Kidney (tissue), 14 donors: ENCODE results near the gene NLRC5. TPM values are rescaled to one million over a fixed set of nuclear protein-coding genes. Genes with fewer than 3 reads are reported as not detected.

Experiments used
- DNase-seq, 5 donors: peaks; one replicate each; pipeline ENCODE4 v3.0.0-alpha.2; 2013 to 2020
- FAIRE-seq: peaks from 2 replicates; lab custom pipeline; 2012; peaks lifted over from hg19 to GRCh38; lab: Jason Lieb, UNC
- H3K27ac ChIP-seq, 2 donors: one replicate each; pipeline ENCODE4 v1.7.0; 2013; ENCODE audit warnings: low read depth in 2 of 2, low read length in 2 of 2, inconsistent platforms in 1 of 2
- H3K27me3 ChIP-seq: one replicate; pipeline ENCODE4 v1.7.1; 2013; ENCODE audit warnings: low read length, inconsistent platforms; ENCODE audit not compliant: control insufficient read depth, insufficient read depth
- H3K36me3 ChIP-seq, 3 donors: one replicate each; pipeline versions ENCODE4 v1.7.0 to v1.7.1; 2013; ENCODE audit warnings: low read length in 3 of 3, control low read depth in 1 of 3, inconsistent platforms in 1 of 3; ENCODE audit not compliant: insufficient read depth in 3 of 3, control insufficient read depth in 2 of 3
- H3K4me1 ChIP-seq, 3 donors: one replicate each; pipeline versions ENCODE4 v1.7.0 to v1.7.1; 2013; ENCODE audit warnings: low read length in 3 of 3, inconsistent platforms in 1 of 3, low read depth in 1 of 3; ENCODE audit not compliant: control insufficient read depth in 2 of 3, insufficient read depth in 2 of 3
- H3K4me3 ChIP-seq, 3 donors: one replicate each; pipeline versions ENCODE4 v1.7.0 to v1.8.1; 2013; ENCODE audit warnings: low read length in 3 of 3, control low read depth in 1 of 3, inconsistent platforms in 1 of 3
- H3K9ac ChIP-seq, 3 donors: one replicate each; pipeline versions ENCODE4 v1.7.0 to v1.7.1; 2013; ENCODE audit warnings: low read length in 3 of 3, control low read depth in 1 of 3, inconsistent platforms in 1 of 3
- H3K9me3 ChIP-seq, 3 donors: one replicate each; pipeline versions ENCODE4 v1.7.0 to v1.7.1; 2013; ENCODE audit warnings: low read length in 3 of 3, control low read depth in 1 of 3, inconsistent platforms in 1 of 3; ENCODE audit not compliant: control insufficient read depth in 2 of 3, insufficient read depth in 1 of 3
- CTCF ChIP-seq: IDR thresholded peaks from 3 replicates; pipeline ENCODE4 v1.5.1; 2012; ENCODE audit warnings: mild to moderate bottlenecking, moderate library complexity, borderline replicate concordance; ENCODE audit not compliant: insufficient read depth; ENCODE audit errors: extremely low read depth
- intact Hi-C: fragments of 100-400 bp; cut with DNase I; formaldehyde crosslinking; loops from one replicate; pipeline ENCODE4 v1.11.1; 2022
- polyA plus RNA-seq: library from polyadenylated mRNA; stranded (reverse); fragments of 350-450 nt; fragmentation: Illumina TruSeq; extraction: RNeasy Lipid Tissue Mini Kit (QIAGEN cat#74804); gene quantifications from one replicate; pipeline ENCODE4 v1.2.3, GENCODE V29; 2014; ENCODE audit warnings: low read depth, low replicate concordance; ENCODE audit not compliant: insufficient read depth
- total RNA-seq: library from RNA; stranded (reverse); fragmentation: NEBNext Ultra II Directional; extraction: Animal tissue kit (Norgen Biotek cat#: 25700); gene quantifications from one replicate; pipeline ENCODE4 v1.2.1, GENCODE V29; 2021
- donor health status: control.
- donor health status: control.
- donor health status: control.
- donor health status: control.
- donor health status: control.
- donor health status: DM: yes; HTN: yes; CAD: no.
- donor health status: Normal renal cell carcinoma (clear cell type).

Gene NLRC5
- total and polyA plus RNA-seq, 2 donors from 2014 or later: 7.1 to 55.6 TPM

DNA sequence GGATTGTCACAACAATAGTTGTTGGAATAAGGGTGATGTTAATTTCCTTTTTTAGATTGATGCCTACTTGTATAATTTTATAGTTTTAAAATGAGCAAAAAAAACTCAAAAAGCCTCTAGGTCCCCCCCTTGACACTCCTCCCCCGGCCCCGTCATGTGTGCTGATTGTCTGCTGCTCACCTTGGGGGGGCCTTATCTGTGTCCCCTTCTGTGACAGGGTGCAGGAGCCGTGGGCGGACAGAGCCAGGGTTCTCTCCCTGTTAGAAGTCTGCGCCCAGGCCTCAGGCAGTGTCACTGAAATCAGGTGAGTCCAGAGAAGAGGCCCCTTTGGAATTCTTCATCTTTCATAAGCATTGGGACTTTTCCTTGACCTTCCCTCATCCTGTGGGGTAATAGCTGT is 75.6 kb downstream of the NLRC5 start:
- Histone ChIP-seq H3K36me3 (peaks cover 0 to 2% (median 0%) of the 10 kb centered on the region in 3 donors), H3K27ac (no peak overlapping the region), H3K9ac (no peak overlapping the region), H3K4me3 (no peak overlapping the region), H3K9me3 (no peaks in the 10 kb centered on the region), H3K27me3 (no peaks in the 10 kb centered on the region), H3K4me1 (peaks cover 0 to 5% (median 0%) of the 10 kb centered on the region in 3 donors)
- intact Hi-C loops: no loop called here
- no peak for DNase-seq
- TF ChIP-seq CTCF: no peak
- FAIRE-seq: no peak

- Histone ChIP-seq H3K36me3 (peaks cover 0 to 2% (median 0%) of the 10 kb centered on the region in 3 donors), H3K9ac (no peak overlapping the region), H3K4me1 (no peaks in the 10 kb centered on the region), H3K9me3 (no peaks in the 10 kb centered on the region), H3K27me3 (no peaks in the 10 kb centered on the region), H3K27ac (no peak overlapping the region), H3K4me3 (no peak overlapping the region)
- DNase-seq (no peak), FAIRE-seq (no peak)
- intact Hi-C loops: no loop called here
- TF ChIP-seq CTCF: no peak
These were observed 77.3 kb downstream of the NLRC5 start for GRCh38 chr16:57066625-57067024.

DNA sequence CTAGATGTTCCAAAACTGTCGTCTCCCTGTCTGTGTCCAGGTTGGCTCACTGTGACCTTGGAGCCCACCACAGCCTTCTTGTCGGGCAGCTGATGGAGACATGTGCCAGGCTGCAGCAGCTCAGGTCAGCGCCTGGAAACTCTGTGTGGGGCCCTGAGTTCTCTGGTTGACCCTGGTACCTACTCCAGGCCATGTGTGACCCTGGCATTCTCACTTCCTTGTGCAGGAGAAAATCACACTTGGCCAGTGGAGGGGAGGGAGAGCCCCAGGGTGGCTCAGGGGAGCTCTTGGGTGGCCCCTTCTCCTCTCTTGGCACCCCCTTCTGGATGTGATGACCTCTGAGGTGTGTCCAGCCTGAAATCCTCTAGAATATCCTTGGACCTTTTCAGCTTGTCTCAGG is 78.0 kb downstream of the NLRC5 start:
- no peak for TF ChIP-seq CTCF
- Histone ChIP-seq H3K9me3 (no peaks in the 10 kb centered on the region), H3K4me1 (no peaks in the 10 kb centered on the region), H3K27me3 (no peaks in the 10 kb centered on the region), H3K4me3 (no peak overlapping the region), H3K27ac (no peak overlapping the region), H3K9ac (no peak overlapping the region), H3K36me3 (peaks cover 0 to 2% (median 0%) of the 10 kb centered on the region in 3 donors)
- FAIRE-seq (no peak), DNase-seq (no peak)
- intact Hi-C loops: no loop called here

GRCh38 chr16:57069053-57069452 is 79.7 kb downstream of the NLRC5 start:
- no peak for TF ChIP-seq CTCF
- Histone ChIP-seq H3K27ac (no peak overlapping the region), H3K4me3 (no peak overlapping the region), H3K27me3 (no peaks in the 10 kb centered on the region), H3K4me1 (no peaks in the 10 kb centered on the region), H3K9ac (no peak overlapping the region), H3K9me3 (no peaks in the 10 kb centered on the region), H3K36me3 (peaks cover 0 to 2% (median 0%) of the 10 kb centered on the region in 3 donors)
- DNase-seq (no peak), FAIRE-seq (no peak)
- intact Hi-C loops: no loop called here
